ENCODE results near the gene BPIFB6.

GRCh38 chr20:33083544-33084340 is 52.3 kb downstream of the BPIFB6 start:
- TF ChIP-seq CTCF (conservative IDR thresholded peaks at IDR 0.05; ENCODE audit: low read length) (no peak), EZH2phosphoT487 (IDR thresholded peaks at IDR 0.05; ENCODE audit: borderline replicate concordance) (no peak)

Data from Loucy (cell line).